ENCODE data around the gene ANAPC16.
A peak's percentile ranks its signal among the peaks of the same experiment; 100 is the strongest.
"Not testable (repeated sequence)": the region's sequence is repeated elsewhere in the genome, so short reads cannot be mapped to it uniquely, and the experiment has no call there.

The ANAPC16 gene

DNA sequence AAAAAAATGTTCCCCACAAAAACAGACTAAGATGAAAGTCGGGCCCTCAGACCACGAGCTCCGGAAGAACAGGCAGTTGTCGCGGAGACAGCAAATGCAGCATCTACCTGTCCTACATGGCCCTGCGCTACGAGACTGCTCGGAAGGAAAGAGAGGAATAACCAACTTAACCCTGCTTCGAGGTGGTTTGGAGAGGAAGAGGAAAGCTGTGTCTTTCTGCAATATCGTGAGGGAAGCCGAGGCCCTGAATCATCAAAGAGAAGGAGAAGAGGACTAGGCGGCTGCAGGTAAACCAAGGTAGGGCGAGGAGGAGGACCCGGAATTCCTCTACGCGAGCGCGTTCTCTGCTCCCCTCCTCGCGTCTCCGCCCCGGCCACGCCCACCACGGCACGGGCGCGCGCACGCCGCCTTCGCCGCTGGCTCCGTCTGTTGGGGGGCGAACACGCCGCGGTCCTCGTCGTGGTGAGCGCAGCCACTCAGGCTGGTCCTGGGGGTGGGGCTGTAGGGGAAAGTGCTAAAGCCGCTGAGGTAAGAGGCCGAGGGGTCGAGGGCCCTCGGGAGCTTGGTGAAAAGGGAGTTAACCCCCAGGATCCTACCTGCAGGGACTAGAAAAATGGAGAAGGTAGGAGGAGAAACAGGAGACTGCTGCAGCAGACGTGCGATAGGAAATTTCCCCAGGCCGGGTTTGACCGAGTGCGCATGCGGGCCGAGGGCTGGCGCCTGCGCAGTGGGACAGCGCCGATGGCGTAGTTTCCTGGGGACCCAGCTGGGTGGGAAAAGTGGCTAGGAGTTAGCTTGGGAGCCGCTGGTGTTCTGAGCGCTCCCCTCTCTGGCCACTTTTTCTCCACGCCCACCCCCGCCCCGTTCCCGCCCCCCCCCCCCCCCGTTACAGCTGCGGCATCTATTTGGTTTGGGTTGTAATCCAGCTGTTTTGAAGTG is at the start of gene ANAPC16, which contains the start of gene ASCC1:
Gene ANAPC16, plus strand, starts transcription at position 402 of the 939 bp plus-strand sequence. CDS start 7,903 bp downstream, outside the sequence.
Gene ASCC1, minus strand, starts transcription at position 666 of the 939 bp plus-strand sequence. CDS start 2,978 bp downstream, outside the sequence.
- DNase-seq: peak; percentile 96

DNA sequence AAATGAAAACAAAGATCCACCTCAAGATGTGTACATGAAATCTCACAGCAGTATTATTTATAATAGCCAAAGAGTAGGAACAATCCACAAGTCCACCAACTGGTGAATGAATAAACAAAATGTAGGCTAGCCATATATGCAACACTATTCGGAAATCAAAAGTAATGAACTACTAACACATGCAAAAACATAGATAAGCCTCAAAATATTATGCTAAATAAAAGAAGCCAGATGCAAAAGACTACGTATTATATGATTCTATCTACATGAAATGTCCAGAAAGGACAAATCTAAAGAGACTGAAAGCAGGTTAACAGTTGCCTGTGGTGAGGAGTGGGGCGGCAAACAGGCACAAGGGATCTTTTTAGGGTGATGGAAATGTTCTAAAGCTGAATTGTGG is 48.7 kb upstream of the ANAPC16 start:
- no peak for DNase-seq

GRCh38 chr10:72170263-72170662 is 45.5 kb upstream of the ANAPC16 start:
- no peak for DNase-seq

DNA sequence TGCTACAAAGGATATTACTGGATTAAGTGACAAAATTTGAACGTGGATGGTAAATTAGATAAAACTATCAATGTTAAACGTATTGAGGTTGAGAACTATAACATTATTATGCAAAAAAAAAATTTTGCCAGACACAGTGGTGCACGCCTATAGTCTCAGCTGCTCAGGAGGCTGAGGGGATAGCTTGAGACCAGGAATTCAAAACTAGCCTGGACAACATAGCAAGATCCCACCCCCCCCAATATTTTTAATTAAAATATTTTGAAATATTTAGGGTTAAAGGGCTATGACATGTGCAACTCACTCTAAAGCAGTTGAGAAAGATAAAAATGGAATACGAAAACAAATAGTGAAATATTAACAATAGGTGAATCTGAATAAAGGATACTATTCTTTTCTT is 45.1 kb upstream of the ANAPC16 start:
- no peak for DNase-seq

- DNase-seq: no peak
Observed at GRCh38 chr10:72171175-72171630, 44.6 kb upstream of the ANAPC16 start.

- DNase-seq: no peak
Observed at GRCh38 chr10:72173262-72173618, 42.6 kb upstream of the ANAPC16 start.

DNA sequence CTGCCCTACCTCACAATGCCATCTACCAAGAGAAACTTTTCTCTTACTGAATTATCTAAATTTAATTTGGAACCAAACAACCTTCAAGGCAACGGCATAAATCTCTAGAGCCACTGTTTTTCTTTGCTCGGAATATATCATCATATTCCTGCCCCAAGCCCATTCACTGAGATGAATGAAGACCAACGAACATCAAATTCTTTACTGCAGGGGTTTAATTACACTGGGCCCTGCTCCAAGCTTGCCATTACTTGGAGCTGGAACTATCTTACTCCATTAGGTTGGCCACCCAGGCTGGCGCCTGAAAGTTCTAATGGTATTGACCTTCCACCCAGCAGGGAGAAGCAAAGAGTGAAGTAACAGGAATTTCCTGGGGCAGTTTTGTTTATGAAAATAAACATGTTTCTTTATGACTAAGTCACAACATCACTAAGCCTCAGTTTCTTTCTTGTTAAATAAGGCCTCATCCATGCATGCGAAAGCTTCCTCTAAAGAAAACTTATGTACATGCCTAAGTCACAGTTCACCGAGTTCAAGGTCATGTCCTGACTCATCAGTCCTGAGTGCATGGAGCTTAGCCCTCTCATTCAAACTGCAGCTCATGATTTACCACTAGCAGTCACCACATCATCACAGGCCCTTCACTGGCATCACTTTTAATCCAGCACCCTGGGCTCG is 42.1 kb upstream of the ANAPC16 start:
- no peak for DNase-seq

GRCh38 chr10:72174297-72174662 is 41.5 kb upstream of the ANAPC16 start:
- DNase-seq: no peak

DNA sequence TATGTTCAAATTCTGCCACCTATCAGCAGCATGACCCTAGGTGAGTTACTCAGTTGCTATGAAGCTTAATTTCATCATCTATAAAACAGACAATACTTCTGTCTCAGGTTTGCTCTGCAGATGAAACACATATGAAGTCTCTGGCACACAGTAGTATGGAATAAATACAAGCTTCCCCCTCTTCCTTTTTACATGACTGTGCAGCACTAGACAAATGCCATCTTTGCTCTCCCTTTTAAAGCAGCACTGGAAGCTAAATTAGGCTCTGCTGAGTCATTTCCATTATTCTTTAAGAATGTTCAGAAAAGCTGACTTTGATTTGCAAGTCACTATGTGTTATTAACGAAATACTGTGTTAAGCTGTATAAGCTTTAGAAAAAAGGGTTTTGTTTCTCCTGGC is 40.7 kb upstream of the ANAPC16 start:
- DNase-seq: no peak

- no peak for DNase-seq
Observed at GRCh38 chr10:72176701-72177100, 39.1 kb upstream of the ANAPC16 start.

- DNase-seq: no peak
Observed at GRCh38 chr10:72177454-72177853, 38.4 kb upstream of the ANAPC16 start.

- no peak for DNase-seq
Observed at GRCh38 chr10:72184156-72184555, 31.7 kb upstream of the ANAPC16 start.

DNA sequence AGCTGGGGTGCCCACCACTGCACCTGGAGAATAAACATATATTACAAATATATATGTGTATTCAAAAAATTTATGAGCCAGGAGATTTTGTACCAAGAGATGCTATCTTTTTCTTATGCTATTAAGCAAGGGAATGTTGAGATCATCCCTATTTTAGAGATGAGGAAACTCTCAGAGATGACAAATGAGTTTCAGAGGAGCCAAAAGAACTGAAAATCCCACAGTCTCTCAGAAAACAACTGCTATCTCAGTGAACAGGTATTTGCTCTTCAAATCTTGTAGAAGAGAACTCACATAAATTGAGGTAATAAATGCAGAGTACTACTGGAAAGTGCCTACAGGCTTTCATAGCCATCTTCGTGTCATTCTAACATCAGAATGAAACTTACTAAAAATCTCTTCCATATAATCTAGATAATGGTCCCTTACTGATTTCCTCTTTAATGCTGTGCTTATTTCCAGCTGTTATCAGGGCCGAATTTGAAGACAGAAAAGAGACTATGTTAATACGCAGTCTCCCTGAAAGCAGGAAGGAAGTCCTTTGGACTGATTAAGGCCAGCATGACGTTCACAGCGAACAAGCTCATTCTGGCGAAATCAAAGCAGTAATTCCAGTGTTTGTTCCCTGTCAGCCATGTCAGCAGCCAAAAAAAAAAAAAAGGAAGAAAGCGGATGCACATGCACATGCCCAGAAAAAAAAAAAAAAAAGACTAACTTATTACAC is 29.4 kb upstream of the ANAPC16 start:
- no peak for DNase-seq

DNA sequence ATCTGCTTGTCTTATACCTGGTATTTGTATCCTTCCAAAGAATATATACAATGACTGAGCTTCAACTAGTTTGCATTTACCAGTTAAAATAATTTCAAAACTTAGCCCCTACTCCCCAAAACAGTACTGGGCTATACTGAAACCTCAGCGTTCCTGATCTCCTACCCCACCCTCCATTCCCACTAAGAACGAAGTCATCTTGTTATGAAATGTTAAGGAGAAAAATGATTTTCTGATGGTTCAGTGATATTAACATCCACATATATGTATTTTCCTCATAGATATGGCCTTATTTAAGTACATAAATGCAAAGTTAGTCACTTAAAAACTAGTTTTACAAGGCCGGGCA is 28.9 kb upstream of the ANAPC16 start:
- DNase-seq: no peak

- no peak for DNase-seq
Observed at GRCh38 chr10:72194949-72195348, 20.9 kb upstream of the ANAPC16 start.

GRCh38 chr10:72200883-72201282 is 14.9 kb upstream of the ANAPC16 start:
- no peak for DNase-seq

GRCh38 chr10:72201293-72201692 is 14.5 kb upstream of the ANAPC16 start:
- DNase-seq: no peak

DNA sequence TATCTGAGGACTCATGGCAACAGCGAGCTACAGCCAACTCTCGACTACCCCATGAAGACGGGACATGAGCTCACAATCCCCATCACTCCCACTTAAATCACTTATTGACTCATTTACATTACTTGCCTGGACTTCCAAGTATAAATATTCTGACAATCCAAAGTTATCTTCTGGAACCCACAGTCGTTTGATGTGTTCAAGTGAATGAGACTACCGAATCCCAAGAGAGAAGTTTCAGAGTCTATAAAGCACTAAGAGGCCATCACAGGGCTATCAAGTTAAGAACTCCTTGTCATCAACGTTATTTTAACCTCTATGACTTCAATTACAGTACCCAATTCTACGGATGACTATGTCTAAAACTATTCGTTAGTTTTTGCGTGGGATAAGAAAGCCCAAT is 11.5 kb upstream of the ANAPC16 start:
- no peak for DNase-seq

- DNase-seq: no peak
Observed at GRCh38 chr10:72204724-72205123, 11.1 kb upstream of the ANAPC16 start.

- no peak for DNase-seq
Observed at GRCh38 chr10:72206511-72207229, 9.1 kb upstream of the ANAPC16 start.

DNA sequence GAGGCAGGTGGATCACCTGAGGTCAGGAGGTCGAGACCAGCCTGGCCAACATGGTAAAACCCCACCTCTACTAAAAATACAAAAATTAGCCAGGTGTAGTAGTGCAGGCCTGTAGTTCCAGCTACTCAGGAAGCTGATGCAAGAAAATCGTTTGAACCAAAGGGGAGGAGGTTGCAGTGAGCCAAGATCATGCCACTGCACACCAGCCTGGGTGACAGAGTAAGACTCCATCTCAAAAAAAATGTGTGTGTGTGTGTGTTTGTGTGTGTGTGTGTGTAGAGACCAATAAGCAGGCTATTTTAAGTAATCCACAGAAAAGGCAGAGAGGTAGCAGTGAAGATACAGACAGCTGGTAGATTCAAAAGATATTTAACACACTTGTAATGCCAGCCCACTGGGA is 7.3 kb upstream of the ANAPC16 start:
- DNase-seq: not testable (repeated sequence)

DNA sequence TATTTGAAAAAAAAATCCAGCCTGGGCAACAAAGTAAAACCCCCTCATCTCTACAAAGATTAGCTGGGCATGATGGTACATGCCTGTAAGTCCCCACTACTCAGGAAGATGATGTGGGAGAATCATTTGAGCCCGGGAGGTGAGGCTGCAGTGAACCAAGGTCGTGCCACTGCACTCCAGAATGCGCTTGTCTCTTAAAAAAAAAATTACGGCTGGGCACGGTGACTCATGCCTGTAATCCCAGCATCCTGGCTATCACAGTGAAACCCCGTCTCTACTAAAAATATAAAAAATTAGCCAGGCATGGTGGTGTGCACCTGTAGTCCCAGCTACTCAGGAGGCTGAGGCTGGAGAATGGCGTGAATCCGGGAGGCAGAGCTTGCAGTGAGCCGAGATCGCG is 4.4 kb upstream of the ANAPC16 start:
- DNase-seq: not testable (repeated sequence)

- DNase-seq: not testable (repeated sequence)
Observed at GRCh38 chr10:72211832-72212231, 4.0 kb upstream of the ANAPC16 start.
